ENCODE measurements around the gene IFI35.
"Not testable (repeated sequence)": the region's sequence is repeated elsewhere in the genome, so short reads cannot be mapped to it uniquely, and the experiment has no call there.

The IFI35 gene

GRCh38 chr17:43024407-43025289, 18.1 kb downstream of the IFI35 start, which contains the start of gene RND2:
Gene RND2, plus strand, starts transcription at chr17:43025231. Its CDS starts 117 bp downstream, at chr17:43025348.
- peak; percentile 88 to 92 (median 92) for DNase-seq

- no peak for DNase-seq
Measured at GRCh38 chr17:43025290-43025657, 18.7 kb downstream of the IFI35 start.

- DNase-seq: no peak
Measured at GRCh38 chr17:43025766-43026537, 19.4 kb downstream of the IFI35 start.

GRCh38 chr17:43026595-43026994, 20.0 kb downstream of the IFI35 start:
- no peak for DNase-seq

- DNase-seq: no peak
Measured at GRCh38 chr17:43027091-43028032, 20.8 kb downstream of the IFI35 start.

- no peak for DNase-seq
Measured at GRCh38 chr17:43028221-43028861, 21.8 kb downstream of the IFI35 start.

- DNase-seq: no peak
Measured at GRCh38 chr17:43030137-43030767, 23.7 kb downstream of the IFI35 start.

- no peak for DNase-seq
Measured at GRCh38 chr17:43031666-43032065, 25.1 kb downstream of the IFI35 start.

GRCh38 chr17:43033948-43034881, 27.6 kb downstream of the IFI35 start:
- no peak for DNase-seq

GRCh38 chr17:43034894-43035293, 28.3 kb downstream of the IFI35 start:
- DNase-seq: no peak

GRCh38 chr17:43039646-43040045, 33.1 kb downstream of the IFI35 start:
- DNase-seq: no peak

GRCh38 chr17:43040655-43041054, 34.1 kb downstream of the IFI35 start:
- no peak for DNase-seq

- no peak for DNase-seq
Measured at GRCh38 chr17:43042025-43042628, 35.5 kb downstream of the IFI35 start.

GRCh38 chr17:43043307-43043706, 36.7 kb downstream of the IFI35 start:
- no peak for DNase-seq

- no peak for DNase-seq
Measured at GRCh38 chr17:43044024-43044423, 37.4 kb downstream of the IFI35 start.

- no peak for DNase-seq
Measured at GRCh38 chr17:43051969-43052368, 45.4 kb downstream of the IFI35 start.

GRCh38 chr17:43053008-43053407, 46.4 kb downstream of the IFI35 start:
- DNase-seq: not testable (repeated sequence)

- DNase-seq: no peak
Measured at GRCh38 chr17:43056051-43056450, 49.5 kb downstream of the IFI35 start.

GRCh38 chr17:43062984-43063638, 56.5 kb downstream of the IFI35 start:
- DNase-seq: no peak
